Measurements from ENCODE around the gene ACTR2. TPM values are rescaled to one million over a fixed set of nuclear protein-coding genes. Genes with fewer than 3 reads are reported as not detected.
"Not testable (repeated sequence)": the region's sequence is repeated elsewhere in the genome, so short reads cannot be mapped to it uniquely, and the experiment has no call there.

The ACTR2 gene
- 323 to 449 TPM (median 429 TPM) in 3 replicates for total RNA-seq
- long read RNA-seq, transcript ACTR2-201 (9 exons, 3,861 nt), result major isoform, 25 of 57 reads
- long read RNA-seq, partial matches to known transcripts, result 4 of 57 reads
- long read RNA-seq, other reads (novel, unspliced or antisense), result 28 of 57 reads

DNA sequence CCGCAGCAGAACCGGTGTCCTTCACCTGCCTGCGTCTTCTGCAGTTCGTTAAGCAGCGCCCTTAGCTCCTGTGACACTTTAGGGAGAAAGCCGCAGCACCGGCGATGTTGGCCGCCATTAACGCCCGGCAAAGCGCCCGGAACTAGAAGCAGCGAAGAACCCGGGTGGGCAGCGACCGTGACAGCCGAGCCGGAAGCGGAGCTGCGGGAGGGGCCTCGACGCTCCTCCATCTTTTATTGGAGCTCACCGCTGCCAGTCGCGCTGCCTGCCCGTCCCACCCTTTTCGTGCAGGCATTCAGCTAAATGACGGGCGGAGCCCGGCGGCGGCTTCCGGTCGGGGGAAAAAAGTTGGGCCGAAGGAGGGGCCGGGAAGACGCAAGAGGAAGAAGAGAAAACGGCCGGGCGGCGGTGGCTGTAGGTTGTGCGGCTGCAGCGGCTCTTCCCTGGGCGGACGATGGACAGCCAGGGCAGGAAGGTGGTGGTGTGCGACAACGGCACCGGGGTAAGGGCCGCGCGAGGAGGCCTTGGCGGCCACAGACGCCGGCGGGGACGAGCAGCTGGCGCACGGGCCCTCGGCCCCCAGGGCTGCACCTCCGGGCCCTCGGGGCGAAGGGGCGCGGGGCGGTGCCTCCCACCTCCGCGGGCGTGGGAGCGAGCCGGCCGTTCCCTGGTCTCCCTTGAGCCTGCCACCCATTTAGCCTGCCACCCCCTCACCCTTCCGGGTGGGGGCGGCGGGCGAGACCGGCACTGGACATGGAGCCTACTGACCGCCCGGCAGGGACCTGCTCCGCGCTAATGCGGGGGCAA, at the start of gene ACTR2:
Gene ACTR2 (plus strand): TSS at position 376 of the 807 bp plus-strand sequence. CDS start 79 bp downstream, at position 455.
- Mint-ChIP-seq H3K27me3 (ENCODE audit: low read depth) (no peaks in the 10 kb centered on the region), H3K27ac (ENCODE audit: unreplicated experiment) (peak within 1 kb of the TSS; percentile 99), H3K9me3 (ENCODE audit: low read depth) (no peaks in the 10 kb centered on the region), H3K4me1 (ENCODE audit: low read depth) (peaks cover 47% of the 10 kb centered on the region), H3K36me3 (ENCODE audit: low read depth) (peaks cover 5% of the 10 kb centered on the region), H3K4me3 (ENCODE audit: unreplicated experiment) (peak within 1 kb of the TSS; percentile 93)
- TF ChIP-seq, protein P1, sequence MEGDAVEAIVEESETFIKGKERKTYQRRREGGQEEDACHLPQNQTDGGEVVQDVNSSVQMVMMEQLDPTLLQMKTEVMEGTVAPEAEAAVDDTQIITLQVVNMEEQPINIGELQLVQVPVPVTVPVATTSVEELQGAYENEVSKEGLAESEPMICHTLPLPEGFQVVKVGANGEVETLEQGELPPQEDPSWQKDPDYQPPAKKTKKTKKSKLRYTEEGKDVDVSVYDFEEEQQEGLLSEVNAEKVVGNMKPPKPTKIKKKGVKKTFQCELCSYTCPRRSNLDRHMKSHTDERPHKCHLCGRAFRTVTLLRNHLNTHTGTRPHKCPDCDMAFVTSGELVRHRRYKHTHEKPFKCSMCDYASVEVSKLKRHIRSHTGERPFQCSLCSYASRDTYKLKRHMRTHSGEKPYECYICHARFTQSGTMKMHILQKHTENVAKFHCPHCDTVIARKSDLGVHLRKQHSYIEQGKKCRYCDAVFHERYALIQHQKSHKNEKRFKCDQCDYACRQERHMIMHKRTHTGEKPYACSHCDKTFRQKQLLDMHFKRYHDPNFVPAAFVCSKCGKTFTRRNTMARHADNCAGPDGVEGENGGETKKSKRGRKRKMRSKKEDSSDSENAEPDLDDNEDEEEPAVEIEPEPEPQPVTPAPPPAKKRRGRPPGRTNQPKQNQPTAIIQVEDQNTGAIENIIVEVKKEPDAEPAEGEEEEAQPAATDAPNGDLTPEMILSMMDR (IDR thresholded peaks at IDR 0.05), result peak; percentile 24
- DNase-seq (ENCODE audit: low spot score), result peak; percentile 99

DNA sequence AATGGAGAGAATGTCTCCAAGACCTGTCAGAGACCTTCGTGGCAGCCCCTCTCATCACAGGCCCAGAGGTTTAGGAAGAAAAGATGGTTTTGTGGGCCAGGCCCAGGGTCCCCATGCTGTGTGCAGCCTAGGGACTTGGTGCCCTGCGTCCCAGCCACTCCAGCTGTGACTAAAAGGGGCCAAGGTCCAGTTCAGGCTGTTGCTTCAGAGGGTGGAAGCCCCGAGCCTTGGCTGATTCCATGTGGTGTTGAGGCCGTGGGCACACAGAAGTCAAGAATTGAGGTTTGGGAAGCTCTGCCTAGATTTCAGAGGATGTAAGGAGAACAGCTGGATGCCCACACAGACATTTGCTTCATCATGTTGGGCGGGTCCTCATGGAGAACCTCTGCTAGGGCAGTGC, 45.1 kb upstream of the ACTR2 start:
- H3K27ac Mint-ChIP-seq (ENCODE audit: unreplicated experiment), result no peak overlapping the region
- peaks cover 10% of the 10 kb centered on the region for H3K4me1 Mint-ChIP-seq (ENCODE audit: low read depth)
- peaks cover 2% of the 10 kb centered on the region for H3K36me3 Mint-ChIP-seq (ENCODE audit: low read depth)
- H3K27me3 Mint-ChIP-seq (ENCODE audit: low read depth), result peaks cover 3% of the 10 kb centered on the region
- no peak overlapping the region for H3K4me3 Mint-ChIP-seq (ENCODE audit: unreplicated experiment)
- peaks cover 4% of the 10 kb centered on the region for H3K9me3 Mint-ChIP-seq (ENCODE audit: low read depth)
- TF ChIP-seq, protein P1 (IDR thresholded peaks at IDR 0.05), result no peak
- DNase-seq (ENCODE audit: low spot score), result no peak

DNA sequence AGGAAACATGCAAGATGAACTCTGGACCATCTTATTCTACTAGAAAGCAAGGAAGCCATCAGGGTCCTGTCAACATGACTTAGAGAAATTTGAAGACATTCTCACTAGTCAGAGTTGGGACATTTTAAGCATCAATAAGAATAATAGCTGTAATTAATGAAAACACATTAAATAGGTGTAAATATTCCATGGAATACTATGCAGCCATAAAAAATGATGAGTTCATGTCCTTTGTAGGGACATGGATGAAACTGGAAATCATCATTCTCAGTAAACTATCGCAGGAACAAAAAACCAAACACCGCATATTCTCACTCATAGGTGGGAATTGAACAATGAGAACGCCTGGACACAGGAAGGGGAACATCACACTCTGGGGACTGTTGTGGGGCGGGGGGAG, 44.2 kb upstream of the ACTR2 start:
- H3K27me3 Mint-ChIP-seq (ENCODE audit: low read depth); H3K36me3 Mint-ChIP-seq (ENCODE audit: low read depth); H3K27ac Mint-ChIP-seq (ENCODE audit: unreplicated experiment); DNase-seq (ENCODE audit: low spot score); H3K4me3 Mint-ChIP-seq (ENCODE audit: unreplicated experiment); H3K9me3 Mint-ChIP-seq (ENCODE audit: low read depth): not testable (repeated sequence)
- peaks cover 12% of the 10 kb centered on the region for H3K4me1 Mint-ChIP-seq (ENCODE audit: low read depth)

DNA sequence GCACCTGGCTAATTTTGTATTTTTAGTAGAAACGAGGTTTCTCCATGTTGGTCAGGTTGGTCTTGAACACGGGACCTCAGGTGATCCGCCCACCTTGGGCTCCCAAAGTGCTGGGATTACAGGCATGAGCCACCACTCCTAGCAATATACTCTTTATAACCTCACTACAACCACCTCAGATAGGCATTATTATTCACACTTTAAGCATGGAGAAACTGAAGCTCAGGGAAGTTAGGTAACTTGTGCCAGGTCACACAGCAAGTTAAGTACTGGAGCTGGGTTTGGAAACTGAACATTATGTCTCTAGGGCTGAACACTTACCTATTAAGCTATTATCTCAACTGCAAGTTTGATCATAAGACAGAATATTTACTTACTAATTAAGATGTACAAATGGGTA, 42.6 kb upstream of the ACTR2 start:
- peaks cover 4% of the 10 kb centered on the region for H3K9me3 Mint-ChIP-seq (ENCODE audit: low read depth)
- TF ChIP-seq, protein P1 (IDR thresholded peaks at IDR 0.05), result no peak
- H3K4me1 Mint-ChIP-seq (ENCODE audit: low read depth), result peaks cover 12% of the 10 kb centered on the region

DNA sequence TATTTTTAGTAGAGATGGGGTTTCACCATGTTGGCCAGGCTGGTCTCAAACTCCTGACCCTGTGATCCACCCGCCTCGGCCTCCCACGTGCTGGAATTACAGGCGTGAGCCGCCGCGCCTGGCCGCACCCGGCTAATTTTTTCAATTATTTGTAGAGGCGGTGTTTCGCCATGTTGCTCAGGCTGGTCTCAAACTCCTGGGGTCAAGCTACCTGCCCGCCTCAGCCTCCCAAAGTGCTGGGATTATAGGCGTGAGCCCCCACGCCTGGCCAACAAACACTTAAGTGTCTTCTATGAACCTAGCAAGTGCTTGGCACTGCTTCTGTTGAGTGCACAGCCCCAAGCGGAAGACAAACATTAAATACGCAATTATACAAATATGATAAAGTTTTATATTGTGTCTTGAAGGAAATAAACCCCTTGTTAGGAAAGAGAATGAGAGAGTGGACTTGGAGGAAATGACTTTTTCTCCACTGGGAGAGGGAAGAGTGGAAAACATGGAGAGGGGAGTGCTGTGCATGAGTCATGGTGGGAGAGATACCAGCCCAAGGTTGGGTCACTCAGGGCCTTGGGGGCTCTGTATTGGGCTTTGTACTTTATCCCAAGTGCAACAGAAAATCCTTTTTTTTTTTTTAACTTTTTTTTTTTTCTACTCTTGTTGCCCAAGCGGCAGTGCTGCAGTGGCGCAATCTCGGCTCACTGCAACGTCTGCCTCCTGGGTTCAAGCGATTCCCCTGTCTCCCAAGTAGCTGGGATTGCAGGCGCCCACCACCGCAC, 41.4 kb upstream of the ACTR2 start:
- H3K4me3 Mint-ChIP-seq (ENCODE audit: unreplicated experiment), result no peak overlapping the region
- TF ChIP-seq, protein P1 (IDR thresholded peaks at IDR 0.05), result no peak
- DNase-seq (ENCODE audit: low spot score), result no peak
- H3K27ac Mint-ChIP-seq (ENCODE audit: unreplicated experiment), result no peak overlapping the region
- H3K36me3 Mint-ChIP-seq (ENCODE audit: low read depth), result peaks cover 2% of the 10 kb centered on the region
- peaks cover 3% of the 10 kb centered on the region for H3K27me3 Mint-ChIP-seq (ENCODE audit: low read depth)
- no peaks in the 10 kb centered on the region for H3K9me3 Mint-ChIP-seq (ENCODE audit: low read depth)
- H3K4me1 Mint-ChIP-seq (ENCODE audit: low read depth), result peaks cover 12% of the 10 kb centered on the region

More for the DNA sequence above, 42.6 kb upstream of the ACTR2 start:
- Mint-ChIP-seq H3K27me3 (ENCODE audit: low read depth) (peaks cover 5% of the 10 kb centered on the region), H3K36me3 (ENCODE audit: low read depth) (peaks cover 2% of the 10 kb centered on the region), H3K4me3 (ENCODE audit: unreplicated experiment) (no peak overlapping the region), H3K27ac (ENCODE audit: unreplicated experiment) (no peak overlapping the region)
- no peak for DNase-seq (ENCODE audit: low spot score)
